GM19328 (cell line): ENCODE results near the gene CALHM1.
"Not testable (repeated sequence)": the region's sequence is repeated elsewhere in the genome, so short reads cannot be mapped to it uniquely, and the experiment has no call there.

Experiments
- ATAC-seq: cut with Tn5 transposase; IDR thresholded peaks from one replicate; pipeline ENCODE4 v1.9.1; 2021; ENCODE audit warnings: mild to moderate bottlenecking, moderate library complexity; ENCODE audit not compliant: unreplicated experiment

Gene CALHM1

GRCh38 chr10:103487410-103487708 is 28.7 kb upstream of the CALHM1 start:
- ATAC-seq = no peak

DNA sequence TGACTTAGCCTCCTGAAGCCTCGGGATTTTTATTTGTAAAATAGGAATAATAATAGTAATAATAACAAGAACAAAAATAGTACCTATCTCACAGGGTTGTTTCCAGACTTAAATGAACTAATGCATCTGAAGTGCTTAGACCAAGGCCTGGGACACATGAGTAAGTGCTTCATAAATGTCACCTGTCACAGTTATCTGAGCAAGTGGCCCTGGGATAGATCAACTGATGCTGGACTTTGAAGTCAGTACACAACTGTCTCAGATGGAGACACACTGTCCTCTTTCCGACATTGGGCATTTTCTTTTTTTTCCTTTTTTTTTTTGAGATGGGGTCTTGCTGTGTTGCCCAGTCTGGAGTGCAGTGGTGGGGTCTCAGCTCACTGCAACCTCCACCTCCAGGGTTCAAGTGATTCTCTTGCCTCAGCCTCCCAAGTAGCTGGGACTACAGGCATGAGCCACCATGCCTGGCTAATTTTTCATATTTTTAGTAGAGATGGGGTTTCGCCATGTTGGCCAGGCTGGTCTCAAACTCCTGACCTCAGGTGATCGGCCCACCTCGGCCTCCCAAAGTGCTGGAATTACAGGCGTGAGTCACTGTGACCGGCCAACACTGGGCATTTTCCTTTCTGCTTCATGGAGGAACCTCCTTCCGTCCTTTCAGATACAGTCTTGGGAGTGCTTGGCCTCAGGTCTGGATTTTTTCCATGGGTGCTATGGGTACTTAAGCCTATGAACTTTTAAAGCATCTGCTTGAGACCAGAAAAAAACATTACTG is 28.1 kb upstream of the CALHM1 start:
- ATAC-seq = not testable (repeated sequence)

DNA sequence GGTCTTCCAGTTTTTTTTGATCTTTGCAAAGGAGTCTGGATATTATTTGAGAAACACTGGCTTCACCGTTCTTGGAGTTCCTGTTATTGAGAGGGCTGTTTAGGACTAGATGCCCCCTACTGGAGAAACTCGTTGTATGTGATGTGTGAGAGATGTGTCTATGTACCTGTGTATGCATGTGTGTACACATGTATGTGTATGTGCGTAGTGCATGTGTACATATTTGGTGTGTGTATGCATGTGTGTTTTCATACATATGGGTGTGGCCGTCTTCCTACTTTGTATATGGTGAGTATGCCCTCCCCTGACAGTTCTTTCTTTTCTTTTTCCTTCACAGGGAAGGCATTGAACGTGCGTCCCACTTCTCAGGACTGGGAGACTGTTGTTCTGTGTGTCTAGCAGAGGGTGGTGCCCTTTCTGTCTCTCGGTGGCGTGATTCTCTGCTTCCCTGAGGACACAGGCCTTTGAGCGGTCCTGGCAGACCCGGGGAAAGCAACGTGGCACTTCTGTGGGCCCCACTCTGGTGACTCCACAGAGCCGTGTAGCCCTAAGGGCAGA is 23.4 kb upstream of the CALHM1 start:
- no peak for ATAC-seq

DNA sequence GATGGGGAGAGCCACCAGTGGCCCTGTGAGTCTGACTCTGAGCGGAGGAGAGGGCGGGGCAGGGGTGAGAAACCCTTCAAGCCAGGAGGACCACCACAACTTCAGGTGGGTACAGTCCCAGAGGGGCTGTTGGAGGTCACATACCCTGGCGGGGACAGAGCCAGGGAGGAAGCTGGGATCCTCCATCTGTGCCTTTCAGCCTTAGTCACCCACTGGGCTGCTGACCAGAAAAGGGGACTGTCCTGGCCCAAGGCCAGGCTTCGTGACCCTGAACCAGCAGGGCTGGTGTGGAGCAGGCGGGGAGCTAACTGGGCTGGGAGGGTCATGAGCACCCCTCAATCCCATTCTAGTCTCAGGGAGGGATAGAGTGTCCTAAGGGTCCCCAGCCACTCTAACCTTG is 21.8 kb upstream of the CALHM1 start:
- ATAC-seq = no peak

GRCh38 chr10:103479135-103479534 is 20.4 kb upstream of the CALHM1 start, which contains the start of gene CALHM3:
TSS of gene CALHM3 (minus strand) at chr10:103479240. CDS start at chr10:103479032, 208 bp downstream.
- no peak for ATAC-seq

GRCh38 chr10:103478671-103479070 is 20.0 kb upstream of the CALHM1 start:
- ATAC-seq = no peak

GRCh38 chr10:103476046-103476768 is 17.5 kb upstream of the CALHM1 start:
- no peak for ATAC-seq

GRCh38 chr10:103475437-103475836 is 16.7 kb upstream of the CALHM1 start:
- ATAC-seq = no peak

DNA sequence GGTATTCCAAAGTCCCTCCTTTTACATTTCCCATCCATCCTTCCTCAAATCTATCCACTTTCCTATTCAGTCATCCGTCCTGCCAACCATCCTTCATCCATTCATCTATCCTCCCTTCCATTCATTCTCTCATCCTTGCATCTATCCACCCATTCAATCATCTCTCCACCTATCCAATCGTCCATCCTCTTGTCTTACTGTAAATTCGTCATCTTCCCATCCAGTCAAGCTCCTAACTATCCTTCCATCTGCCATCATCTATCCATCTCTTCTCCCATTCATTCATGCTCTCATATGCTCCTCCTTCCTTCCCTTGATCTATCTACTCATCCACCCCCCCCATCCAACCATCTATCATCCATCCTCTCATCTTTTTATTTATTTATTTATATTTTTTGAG is 15.4 kb upstream of the CALHM1 start:
- no peak for ATAC-seq

DNA sequence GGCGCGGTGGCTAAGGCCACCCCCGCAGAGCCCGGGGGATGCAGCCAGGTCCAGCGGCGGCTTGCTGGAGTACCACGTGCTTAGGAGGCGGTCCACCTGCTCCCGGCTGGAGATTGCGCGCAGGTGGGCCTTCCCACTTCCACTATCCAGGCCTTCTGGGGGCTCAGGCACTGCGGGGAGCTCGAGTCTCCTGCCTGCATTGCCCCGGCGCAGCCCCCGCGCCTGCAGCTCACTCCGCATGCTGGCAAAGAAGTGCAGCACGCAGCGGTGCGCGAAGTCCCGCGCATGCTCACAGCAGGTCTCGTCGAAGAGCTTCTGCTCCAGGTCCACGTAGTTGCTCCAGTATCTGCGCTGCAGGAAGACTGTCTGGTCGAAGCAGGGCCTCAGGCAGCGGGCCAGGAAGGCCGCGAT is 14.6 kb upstream of the CALHM1 start:
- ATAC-seq = no peak

- ATAC-seq = no peak
Observed at GRCh38 chr10:103472005-103472404, 13.3 kb upstream of the CALHM1 start.

- ATAC-seq = peak; percentile 66
Observed at GRCh38 chr10:103470761-103471653, 12.3 kb upstream of the CALHM1 start.

GRCh38 chr10:103469201-103469600 is 10.5 kb upstream of the CALHM1 start:
- no peak for ATAC-seq

DNA sequence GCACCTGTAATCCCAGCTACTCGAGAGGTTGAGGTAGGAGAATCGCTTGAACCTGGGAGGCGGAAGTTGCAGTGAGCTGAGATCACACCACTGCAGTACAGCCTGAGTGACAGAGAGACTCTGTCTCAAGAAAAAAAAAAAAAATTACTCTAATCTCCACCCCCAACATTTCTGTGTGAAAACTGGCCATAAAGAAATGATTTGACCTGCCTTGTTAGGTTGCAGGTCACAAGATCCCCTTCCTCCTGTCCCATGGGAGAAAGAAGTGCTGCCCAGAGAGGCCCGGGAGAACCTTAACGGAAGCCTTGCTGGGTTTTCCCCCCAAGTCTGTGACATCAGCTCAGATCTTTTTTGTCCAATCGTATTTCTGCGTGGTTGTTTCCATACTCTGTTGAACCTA is 8.7 kb upstream of the CALHM1 start:
- no peak for ATAC-seq

DNA sequence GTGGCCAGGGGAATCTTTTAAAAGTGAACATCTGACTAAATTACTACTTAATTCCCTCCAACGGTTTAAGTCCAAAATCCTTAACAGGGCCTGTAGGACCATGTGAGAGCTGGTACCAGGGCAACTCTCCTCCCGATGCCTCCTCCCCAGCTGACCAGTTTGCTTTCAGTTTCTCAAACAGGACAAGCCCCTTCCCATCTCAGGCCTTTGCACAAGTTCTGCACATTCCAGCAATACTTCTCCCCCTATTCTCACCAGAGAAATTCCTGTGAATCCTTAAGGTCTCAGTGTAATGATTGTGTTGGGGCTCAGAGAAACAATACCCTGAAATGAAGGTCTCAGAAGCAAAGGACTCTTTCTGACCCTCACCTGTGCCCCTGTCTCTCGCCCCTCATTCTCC is 8.0 kb upstream of the CALHM1 start:
- ATAC-seq = no peak

- ATAC-seq = no peak
Observed at GRCh38 chr10:103465411-103466179, 6.9 kb upstream of the CALHM1 start.

DNA sequence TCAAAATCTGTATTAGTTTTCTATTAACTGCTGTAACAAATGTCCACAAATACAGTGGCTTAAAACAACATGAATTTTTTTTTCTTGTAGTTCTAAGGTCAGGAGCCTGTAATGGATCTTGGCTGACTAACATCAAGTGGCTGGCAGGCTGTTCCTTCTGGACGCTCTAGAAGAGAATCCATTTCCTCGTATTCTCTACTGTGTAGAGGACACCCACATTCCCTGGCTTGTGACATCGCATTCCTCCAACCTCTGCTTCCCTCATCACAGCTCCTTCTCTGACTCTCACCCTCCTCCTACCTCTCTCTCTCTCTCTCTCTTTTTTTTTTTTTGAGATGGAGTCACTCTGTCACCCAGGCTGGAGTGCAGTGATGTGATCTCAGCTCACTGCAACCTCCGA is 4.8 kb upstream of the CALHM1 start:
- ATAC-seq = no peak

DNA sequence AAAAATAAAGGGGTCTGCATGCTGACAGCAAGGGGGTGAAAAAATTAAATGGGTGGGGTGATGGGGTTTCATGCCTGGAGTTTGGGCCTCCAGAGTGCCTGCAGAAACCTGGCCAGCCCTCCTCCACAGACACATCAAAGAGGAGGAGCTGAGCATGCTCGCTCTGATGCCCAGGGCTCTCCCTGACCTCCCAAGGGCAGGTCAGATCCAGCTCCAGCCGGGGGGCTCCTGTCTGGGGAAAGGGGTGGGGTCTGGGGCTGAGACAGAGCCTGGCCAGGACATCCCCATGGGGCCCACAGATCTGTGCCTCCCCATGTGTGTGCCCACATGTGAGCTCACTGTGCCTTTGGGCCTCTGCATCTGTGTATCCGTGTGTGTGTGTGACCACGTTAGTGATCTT is 915 bp upstream of the CALHM1 start:
- ATAC-seq = no peak

- ATAC-seq = no peak
Observed at GRCh38 chr10:103457896-103458583, 660 bp downstream of the CALHM1 start.

DNA sequence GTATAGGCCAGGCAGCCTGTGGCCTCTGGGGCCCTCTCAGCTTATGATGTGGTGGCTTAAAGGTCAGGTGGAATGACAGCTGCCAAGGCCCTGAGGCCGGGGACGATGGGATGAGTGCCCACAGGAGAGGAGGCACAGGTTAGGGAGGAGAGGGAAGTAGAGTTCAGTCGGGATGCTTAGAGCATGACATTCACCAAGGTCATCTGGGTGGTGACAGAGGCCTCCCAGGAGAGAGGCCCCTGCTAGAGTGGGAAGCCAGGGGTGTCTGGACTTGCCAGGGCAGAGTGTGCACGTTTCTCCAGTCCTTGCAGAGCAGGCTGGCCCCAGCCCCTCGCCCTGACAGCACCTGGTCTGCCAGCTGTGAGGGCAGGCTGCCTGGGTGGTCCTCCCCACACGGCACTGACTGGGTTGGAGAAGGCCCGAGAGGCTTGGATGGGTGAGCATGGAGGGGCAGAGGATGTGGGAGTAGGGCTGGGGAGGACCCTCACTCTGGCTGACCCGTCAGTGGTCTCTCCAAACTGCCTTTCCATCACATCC is 1.5 kb downstream of the CALHM1 start:
- ATAC-seq = no peak
